Body of pancreas (tissue), 4 donors: ENCODE measurements around the gene ARHGDIA.

Experiments used
- POLR2A ChIP-seq, 3 donors: fragments of 450-650 bp; IDR thresholded peaks; one replicate each; pipeline ENCODE4 v1.6.1; 2016; ENCODE audit warnings: antibody characterized with exemption in 3 of 3, mild to moderate bottlenecking in 2 of 3
- TF ChIP-seq, protein P1 (sequence below), 7 experiments: fragments of 450-650 bp in 4 of 7; fragments of 200-600 bp in 3 of 7; sonication (generic) in 3 of 7; IDR thresholded peaks; one replicate each; pipeline ENCODE4 v1.5.1; 2016 to 2019; ENCODE audit warnings: antibody characterized with exemption in 7 of 7

DNA sequence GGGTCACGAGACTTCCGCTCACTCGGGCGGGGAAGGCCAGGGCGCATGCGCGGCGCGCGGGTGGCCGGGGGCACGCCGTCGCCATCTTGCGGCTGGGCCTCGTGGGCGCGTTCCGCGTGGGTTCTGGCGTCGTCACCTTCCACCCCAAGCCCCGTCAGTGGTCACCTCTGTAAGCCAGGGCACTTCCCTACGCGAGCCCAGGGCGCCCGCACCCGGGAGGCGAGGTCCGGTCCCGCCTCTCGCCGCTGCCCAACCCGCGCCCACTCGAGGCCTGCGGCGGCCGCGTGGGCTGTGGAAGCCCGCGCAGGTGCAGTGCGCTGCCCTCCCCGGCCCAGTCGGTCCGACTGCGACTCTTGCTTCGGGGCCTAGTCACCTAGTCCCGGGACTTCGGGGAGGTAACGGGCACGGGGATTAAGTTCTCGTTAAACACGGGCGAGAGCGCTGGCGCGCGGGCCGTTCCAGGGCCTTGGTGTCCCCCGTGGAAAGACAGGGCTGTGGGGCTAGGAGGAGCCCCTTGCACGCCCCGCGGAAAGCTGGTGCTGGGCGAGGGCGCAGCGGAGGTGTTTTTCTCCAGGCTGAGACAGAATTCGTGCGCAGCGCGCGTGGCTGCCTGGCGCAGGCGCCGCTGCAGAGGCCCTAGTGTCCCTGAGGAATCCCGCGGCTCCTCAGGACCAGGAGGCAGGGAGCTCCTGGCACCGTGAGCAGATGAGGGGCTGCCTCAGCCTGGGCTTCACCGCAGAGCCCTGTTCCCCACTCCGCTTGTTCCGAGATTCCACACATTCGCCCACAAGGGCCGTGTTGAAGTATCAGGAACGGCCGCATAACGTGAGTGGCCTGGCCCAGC lies 472 bp upstream of the ARHGDIA start:
- TF ChIP-seq, protein P1, sequence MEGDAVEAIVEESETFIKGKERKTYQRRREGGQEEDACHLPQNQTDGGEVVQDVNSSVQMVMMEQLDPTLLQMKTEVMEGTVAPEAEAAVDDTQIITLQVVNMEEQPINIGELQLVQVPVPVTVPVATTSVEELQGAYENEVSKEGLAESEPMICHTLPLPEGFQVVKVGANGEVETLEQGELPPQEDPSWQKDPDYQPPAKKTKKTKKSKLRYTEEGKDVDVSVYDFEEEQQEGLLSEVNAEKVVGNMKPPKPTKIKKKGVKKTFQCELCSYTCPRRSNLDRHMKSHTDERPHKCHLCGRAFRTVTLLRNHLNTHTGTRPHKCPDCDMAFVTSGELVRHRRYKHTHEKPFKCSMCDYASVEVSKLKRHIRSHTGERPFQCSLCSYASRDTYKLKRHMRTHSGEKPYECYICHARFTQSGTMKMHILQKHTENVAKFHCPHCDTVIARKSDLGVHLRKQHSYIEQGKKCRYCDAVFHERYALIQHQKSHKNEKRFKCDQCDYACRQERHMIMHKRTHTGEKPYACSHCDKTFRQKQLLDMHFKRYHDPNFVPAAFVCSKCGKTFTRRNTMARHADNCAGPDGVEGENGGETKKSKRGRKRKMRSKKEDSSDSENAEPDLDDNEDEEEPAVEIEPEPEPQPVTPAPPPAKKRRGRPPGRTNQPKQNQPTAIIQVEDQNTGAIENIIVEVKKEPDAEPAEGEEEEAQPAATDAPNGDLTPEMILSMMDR (IDR thresholded peaks at IDR 0.05): peak in 4 of 7 experiments; percentile 13 to 52 (median 28)
- peak; percentile 81 to 92 (median 90) for TF ChIP-seq POLR2A (IDR thresholded peaks at IDR 0.05)
